CD4-positive, alpha-beta T cell (primary cell): ENCODE measurements around the gene FRY. TPM values are rescaled to one million over a fixed set of nuclear protein-coding genes. Genes with fewer than 3 reads are reported as not detected.

Experiments used
- ATAC-seq: fragments of 200-7000 bp; cut with Tn5 transposase; one replicate; pipeline ENCODE4 v1.10.0; 2022; ENCODE audit warnings: mild to moderate bottlenecking; ENCODE audit not compliant: poor library complexity
- CTCF ChIA-PET: fragments of 350-600 bp; sonication (Branson Sonifier 250); formaldehyde crosslinking; loops from one replicate; lab custom pipeline; 2021; ENCODE audit warnings: antibody characterized with exemption, inconsistent platforms; lab: Charles Lee
- POLR2A ChIA-PET: fragments of 350-600 bp; sonication (Branson Sonifier 250); formaldehyde crosslinking; loops from one replicate; lab custom pipeline; 2021; ENCODE audit warnings: antibody characterized with exemption, inconsistent platforms; lab: Charles Lee
- DNase-seq, 14 experiments: peaks; one replicate each; pipeline ENCODE4 v3.0.0-alpha.2; 2013 to 2020; ENCODE audit warnings: mixed read lengths in 2 of 14
- H3K27ac ChIP-seq, 2 donors: one replicate each; pipeline versions ENCODE4 v1.5.1 to v1.7.0; 2013; ENCODE audit warnings: low read length in 2 of 2, low read depth in 1 of 2, mild to moderate bottlenecking in 1 of 2
- H3K27me3 ChIP-seq, 2 experiments: 1 replicate in 1 of 2; 2 replicates in 1 of 2; pipeline versions ENCODE4 v1.6.1 to v1.7.0; 2013; ENCODE audit warnings: low read length in 2 of 2, control low read depth in 1 of 2, mild to moderate bottlenecking in 1 of 2, moderate library complexity in 1 of 2; ENCODE audit not compliant: insufficient read depth in 2 of 2, control insufficient read depth in 1 of 2
- H3K36me3 ChIP-seq: one replicate; pipeline ENCODE4 v1.6.1; 2013; ENCODE audit warnings: low read length, control low read depth; ENCODE audit not compliant: insufficient read depth
- H3K4me1 ChIP-seq: one replicate; pipeline ENCODE4 v1.6.1; 2013; ENCODE audit warnings: low read length, control low read depth; ENCODE audit not compliant: insufficient read depth
- H3K4me3 ChIP-seq: one replicate; pipeline ENCODE4 v1.5.1; 2013; ENCODE audit warnings: mild to moderate bottlenecking, low read length, moderate library complexity
- H3K9me3 ChIP-seq, 2 experiments: 1 replicate in 1 of 2; 2 replicates in 1 of 2; pipeline versions ENCODE4 v1.6.1 to v1.7.0; 2013; ENCODE audit warnings: low read length in 2 of 2, mild to moderate bottlenecking in 2 of 2, control low read depth in 1 of 2, moderate library complexity in 1 of 2; ENCODE audit not compliant: control insufficient read depth in 1 of 2, insufficient read depth in 1 of 2
- H3K27ac Mint-ChIP-seq: one replicate; pipeline ENCODE4 v1.8.0; 2020; ENCODE audit warnings: mixed read lengths
- H3K27me3 Mint-ChIP-seq: one replicate; pipeline ENCODE4 v1.8.0; 2021; ENCODE audit warnings: mixed read lengths
- H3K36me3 Mint-ChIP-seq: one replicate; pipeline ENCODE4 v1.8.0; 2021; ENCODE audit warnings: low read depth, mixed read lengths
- H3K4me1 Mint-ChIP-seq: one replicate; pipeline ENCODE4 v1.8.0; 2021; ENCODE audit warnings: low read depth, mixed read lengths
- H3K4me3 Mint-ChIP-seq: one replicate; pipeline ENCODE4 v1.8.0; 2020; ENCODE audit warnings: mild to moderate bottlenecking, mixed read lengths
- H3K9me3 Mint-ChIP-seq: one replicate; pipeline ENCODE4 v1.8.0; 2020; ENCODE audit warnings: mixed read lengths
- intact Hi-C, 2 experiments: fragments of 100-400 bp; cut with DNase I in 1 of 2; cut with micrococcal nuclease in 1 of 2; formaldehyde crosslinking; loops; one replicate each; pipeline versions ENCODE4 v1.15.1 to v1.9.0; 2023 to 2025; cut with DNase I, micrococcal nuclease
- total RNA-seq, 174 experiments: library from RNA in 2 of 174; stranded (reverse) in 2 of 174; gene quantifications; one replicate each; pipeline ENCODE4 v1.2.3 and lab custom pipeline; 2021 to 2026
- TF ChIP-seq, protein P1 (sequence below): fragments of 200-600 bp; IDR thresholded peaks from one replicate; pipeline ENCODE4 v1.8.0; 2022; ENCODE audit warnings: antibody characterized with exemption, mild to moderate bottlenecking

Gene FRY
- total RNA-seq, 2 experiments from 2014 or later, result 13.7 to 18.4 TPM

DNA sequence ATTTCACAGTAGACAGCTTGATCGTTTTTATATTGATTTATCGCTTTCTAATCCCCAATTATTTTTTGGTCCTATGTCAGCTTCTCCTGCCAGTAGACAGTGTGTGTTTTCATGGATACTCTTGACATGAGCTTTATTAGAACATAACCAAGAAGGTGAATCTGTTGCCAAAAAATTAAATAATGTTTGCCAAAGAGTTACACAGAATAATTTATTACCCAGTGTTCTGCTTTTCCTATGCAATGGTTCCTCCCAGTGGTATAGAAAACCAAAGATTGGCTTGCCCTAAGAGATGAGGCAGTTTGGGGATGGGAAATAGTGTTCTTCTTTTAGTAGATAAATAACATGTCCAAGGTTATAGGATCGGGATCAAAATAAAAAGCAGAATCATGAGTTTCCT lies 8.5 kb upstream of the FRY start:
- Histone ChIP-seq H3K9me3 (no peaks in the 10 kb centered on the region), H3K27ac (no peak overlapping the region), H3K4me1 (no peaks in the 10 kb centered on the region), H3K27me3 (no peaks in the 10 kb centered on the region), H3K36me3 (no peaks in the 10 kb centered on the region), H3K4me3 (no peak overlapping the region)
- Mint-ChIP-seq H3K4me1 (no peaks in the 10 kb centered on the region), H3K27me3 (no peaks in the 10 kb centered on the region), H3K36me3 (no peaks in the 10 kb centered on the region), H3K4me3 (no peak overlapping the region), H3K9me3 (no peaks in the 10 kb centered on the region), H3K27ac (no peak overlapping the region)
- ChIA-PET CTCF (no interaction called here), POLR2A (no interaction called here)
- TF ChIP-seq, protein P1, sequence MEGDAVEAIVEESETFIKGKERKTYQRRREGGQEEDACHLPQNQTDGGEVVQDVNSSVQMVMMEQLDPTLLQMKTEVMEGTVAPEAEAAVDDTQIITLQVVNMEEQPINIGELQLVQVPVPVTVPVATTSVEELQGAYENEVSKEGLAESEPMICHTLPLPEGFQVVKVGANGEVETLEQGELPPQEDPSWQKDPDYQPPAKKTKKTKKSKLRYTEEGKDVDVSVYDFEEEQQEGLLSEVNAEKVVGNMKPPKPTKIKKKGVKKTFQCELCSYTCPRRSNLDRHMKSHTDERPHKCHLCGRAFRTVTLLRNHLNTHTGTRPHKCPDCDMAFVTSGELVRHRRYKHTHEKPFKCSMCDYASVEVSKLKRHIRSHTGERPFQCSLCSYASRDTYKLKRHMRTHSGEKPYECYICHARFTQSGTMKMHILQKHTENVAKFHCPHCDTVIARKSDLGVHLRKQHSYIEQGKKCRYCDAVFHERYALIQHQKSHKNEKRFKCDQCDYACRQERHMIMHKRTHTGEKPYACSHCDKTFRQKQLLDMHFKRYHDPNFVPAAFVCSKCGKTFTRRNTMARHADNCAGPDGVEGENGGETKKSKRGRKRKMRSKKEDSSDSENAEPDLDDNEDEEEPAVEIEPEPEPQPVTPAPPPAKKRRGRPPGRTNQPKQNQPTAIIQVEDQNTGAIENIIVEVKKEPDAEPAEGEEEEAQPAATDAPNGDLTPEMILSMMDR, result no peak
- ATAC-seq (no peak), DNase-seq (no peak)
- intact Hi-C loops, result loop anchor here in 1 of 2 experiments (10.0 kb wide), 1 partner anchor 412 kb away; no protein-coding TSS in a partner anchor

DNA sequence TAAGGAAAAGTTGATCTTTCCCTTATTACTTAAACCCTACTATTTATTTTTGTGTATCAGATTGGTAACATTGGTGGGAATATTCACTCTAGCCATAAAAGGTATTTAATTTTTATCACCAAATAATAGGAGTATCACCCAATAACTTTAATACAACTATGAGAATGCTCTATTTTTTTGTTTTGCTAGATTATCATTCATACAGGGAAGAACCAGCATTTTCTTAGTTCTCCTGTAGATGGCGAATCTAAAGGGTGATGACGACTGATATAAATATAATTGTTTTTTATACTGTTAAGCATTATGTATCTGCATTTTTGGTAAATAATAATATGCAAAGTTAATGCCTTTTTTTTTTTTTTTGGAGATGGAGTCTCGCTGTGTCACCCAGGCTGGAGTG lies 7.9 kb upstream of the FRY start:
- H3K36me3 Mint-ChIP-seq, result no peaks in the 10 kb centered on the region
- POLR2A ChIA-PET, result no interaction called here

DNA sequence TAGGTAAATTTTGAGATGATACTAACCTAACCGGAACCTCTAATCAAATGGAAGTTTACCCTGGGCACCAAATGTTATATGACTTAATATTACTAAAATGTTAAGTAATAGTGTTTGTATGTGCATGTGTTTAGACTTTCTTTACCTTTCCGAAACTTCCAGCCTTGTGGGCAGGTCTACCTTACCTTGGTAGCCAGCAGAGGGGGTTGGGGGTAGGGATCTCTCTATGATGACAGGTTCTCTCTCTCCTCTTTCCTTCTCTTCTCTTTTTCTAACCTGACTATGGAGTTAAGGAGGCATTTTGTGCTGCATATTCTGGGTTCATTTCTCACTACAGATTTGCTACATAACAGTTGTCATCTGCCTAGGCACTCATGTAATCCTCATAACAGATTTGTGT lies 6.8 kb upstream of the FRY start:
- intact Hi-C loops, result loop anchor here in 1 of 2 experiments (10.0 kb wide), 1 partner anchor 410 kb away; no protein-coding TSS in a partner anchor
- POLR2A ChIA-PET, result no interaction called here
- CTCF ChIA-PET, result no interaction called here
- H3K4me3 Mint-ChIP-seq, result no peak overlapping the region
- H3K36me3 Mint-ChIP-seq, result no peaks in the 10 kb centered on the region
- TF ChIP-seq, protein P1, result no peak
- no peaks in the 10 kb centered on the region for H3K36me3 ChIP-seq
- peaks cover 4% of the 10 kb centered on the region for H3K4me1 Mint-ChIP-seq
- no peaks in the 10 kb centered on the region for H3K9me3 ChIP-seq
- no peaks in the 10 kb centered on the region for H3K27me3 ChIP-seq
- no peak overlapping the region for H3K27ac Mint-ChIP-seq
- H3K4me3 ChIP-seq, result no peak overlapping the region
- no peak overlapping the region for H3K27ac ChIP-seq
- ATAC-seq (no peak), DNase-seq (no peak)
- H3K4me1 ChIP-seq, result no peaks in the 10 kb centered on the region
- H3K9me3 Mint-ChIP-seq, result no peaks in the 10 kb centered on the region
- no peaks in the 10 kb centered on the region for H3K27me3 Mint-ChIP-seq

More for the DNA sequence above, 7.9 kb upstream of the FRY start:
- Mint-ChIP-seq H3K9me3 (no peaks in the 10 kb centered on the region), H3K4me1 (peaks cover 4% of the 10 kb centered on the region), H3K4me3 (no peak overlapping the region), H3K27ac (no peak overlapping the region), H3K27me3 (no peaks in the 10 kb centered on the region)
- no peaks in the 10 kb centered on the region for H3K4me1 ChIP-seq
- no peaks in the 10 kb centered on the region for H3K27me3 ChIP-seq
- no peaks in the 10 kb centered on the region for H3K9me3 ChIP-seq
- H3K27ac ChIP-seq, result no peak overlapping the region
- DNase-seq, result no peak
- no peak overlapping the region for H3K4me3 ChIP-seq
- no peaks in the 10 kb centered on the region for H3K36me3 ChIP-seq
- no peak for ATAC-seq
- CTCF ChIA-PET, result no interaction called here
- TF ChIP-seq, protein P1, result no peak
- intact Hi-C loops, result loop anchor here in 1 of 2 experiments (10.0 kb wide), 1 partner anchor 411 kb away; no protein-coding TSS in a partner anchor
